AG10803 (cell line): Measurements from ENCODE around the gene TLX1.

Source experiments
- DNase-seq: peaks from one replicate; pipeline ENCODE4 v3.0.0; 2010; ENCODE audit warnings: low read depth
- H3K4me3 ChIP-seq: 2 replicates; pipeline ENCODE4 v1.5.1; 2011; ENCODE audit warnings: mild to moderate bottlenecking, low read length, control low read depth
- TF ChIP-seq, protein P1 (sequence below): conservative IDR thresholded peaks from 2 replicates; pipeline ENCODE4 v1.5.1; 2011; ENCODE audit warnings: mild to moderate bottlenecking, low read length, control low read depth, inconsistent platforms

Gene TLX1

DNA sequence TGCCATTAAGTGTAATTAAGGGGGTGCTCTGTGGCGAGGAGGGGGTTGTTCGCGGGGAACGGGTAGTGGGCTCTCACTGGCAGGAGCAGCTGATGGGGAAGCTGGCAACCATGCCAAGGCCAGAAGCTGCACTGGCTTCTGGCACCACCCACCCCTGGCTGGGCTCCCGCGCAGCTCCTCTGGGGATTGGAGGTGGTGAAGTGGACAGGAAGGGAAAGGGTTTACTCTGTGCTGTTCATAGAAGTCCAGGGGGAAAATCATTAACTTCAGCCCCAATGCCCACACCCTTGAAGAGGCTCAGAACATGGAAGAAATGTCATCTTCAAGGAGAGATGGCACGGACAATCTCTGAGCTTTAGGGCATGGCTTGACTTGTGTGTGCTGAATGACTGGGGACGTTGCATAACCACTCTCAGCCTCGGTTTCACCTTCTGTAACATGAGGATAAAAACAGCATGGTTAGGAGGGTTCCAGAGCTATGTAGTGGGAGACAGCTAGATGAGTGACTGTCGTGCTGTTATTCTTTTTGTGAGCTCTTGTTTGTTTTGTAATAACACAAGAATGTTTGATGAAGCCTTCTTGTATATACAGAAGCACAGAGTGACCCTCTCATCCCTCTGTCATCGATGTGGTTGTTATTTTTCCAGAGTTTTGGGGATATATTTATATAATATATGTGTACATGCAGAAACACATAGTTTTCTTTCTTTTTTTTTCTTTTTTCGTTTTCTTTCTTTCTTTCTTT lies 39.4 kb upstream of the TLX1 start:
- no peak overlapping the region for H3K4me3 ChIP-seq
- DNase-seq = no peak
- TF ChIP-seq, protein P1, sequence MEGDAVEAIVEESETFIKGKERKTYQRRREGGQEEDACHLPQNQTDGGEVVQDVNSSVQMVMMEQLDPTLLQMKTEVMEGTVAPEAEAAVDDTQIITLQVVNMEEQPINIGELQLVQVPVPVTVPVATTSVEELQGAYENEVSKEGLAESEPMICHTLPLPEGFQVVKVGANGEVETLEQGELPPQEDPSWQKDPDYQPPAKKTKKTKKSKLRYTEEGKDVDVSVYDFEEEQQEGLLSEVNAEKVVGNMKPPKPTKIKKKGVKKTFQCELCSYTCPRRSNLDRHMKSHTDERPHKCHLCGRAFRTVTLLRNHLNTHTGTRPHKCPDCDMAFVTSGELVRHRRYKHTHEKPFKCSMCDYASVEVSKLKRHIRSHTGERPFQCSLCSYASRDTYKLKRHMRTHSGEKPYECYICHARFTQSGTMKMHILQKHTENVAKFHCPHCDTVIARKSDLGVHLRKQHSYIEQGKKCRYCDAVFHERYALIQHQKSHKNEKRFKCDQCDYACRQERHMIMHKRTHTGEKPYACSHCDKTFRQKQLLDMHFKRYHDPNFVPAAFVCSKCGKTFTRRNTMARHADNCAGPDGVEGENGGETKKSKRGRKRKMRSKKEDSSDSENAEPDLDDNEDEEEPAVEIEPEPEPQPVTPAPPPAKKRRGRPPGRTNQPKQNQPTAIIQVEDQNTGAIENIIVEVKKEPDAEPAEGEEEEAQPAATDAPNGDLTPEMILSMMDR = no peak

DNA sequence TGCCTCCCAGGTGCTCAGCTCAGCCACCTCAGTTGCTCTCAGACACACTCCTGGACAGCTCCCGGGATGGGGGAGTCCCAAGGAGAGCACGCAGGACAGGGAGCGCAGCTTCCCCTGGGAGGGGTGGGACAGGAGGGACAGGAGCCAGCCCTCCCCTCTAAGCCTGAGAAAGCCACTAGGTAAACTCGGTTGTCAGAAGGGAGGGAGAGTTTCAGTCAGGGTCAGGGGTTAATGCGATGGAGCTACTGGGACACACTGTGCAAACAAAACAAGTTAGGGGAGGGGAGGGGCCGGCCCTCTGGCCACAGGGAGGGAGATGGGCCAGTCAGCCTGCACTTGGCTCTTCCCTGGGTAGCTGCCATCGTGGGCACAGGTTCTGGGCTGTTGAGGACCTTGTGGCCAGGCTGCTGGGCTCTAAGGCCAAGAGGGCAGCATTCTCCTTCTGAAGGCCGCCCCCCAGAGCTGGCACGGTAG lies 38.2 kb upstream of the TLX1 start:
- TF ChIP-seq, protein P1 = no peak
- no peak overlapping the region for H3K4me3 ChIP-seq
- DNase-seq = no peak

DNA sequence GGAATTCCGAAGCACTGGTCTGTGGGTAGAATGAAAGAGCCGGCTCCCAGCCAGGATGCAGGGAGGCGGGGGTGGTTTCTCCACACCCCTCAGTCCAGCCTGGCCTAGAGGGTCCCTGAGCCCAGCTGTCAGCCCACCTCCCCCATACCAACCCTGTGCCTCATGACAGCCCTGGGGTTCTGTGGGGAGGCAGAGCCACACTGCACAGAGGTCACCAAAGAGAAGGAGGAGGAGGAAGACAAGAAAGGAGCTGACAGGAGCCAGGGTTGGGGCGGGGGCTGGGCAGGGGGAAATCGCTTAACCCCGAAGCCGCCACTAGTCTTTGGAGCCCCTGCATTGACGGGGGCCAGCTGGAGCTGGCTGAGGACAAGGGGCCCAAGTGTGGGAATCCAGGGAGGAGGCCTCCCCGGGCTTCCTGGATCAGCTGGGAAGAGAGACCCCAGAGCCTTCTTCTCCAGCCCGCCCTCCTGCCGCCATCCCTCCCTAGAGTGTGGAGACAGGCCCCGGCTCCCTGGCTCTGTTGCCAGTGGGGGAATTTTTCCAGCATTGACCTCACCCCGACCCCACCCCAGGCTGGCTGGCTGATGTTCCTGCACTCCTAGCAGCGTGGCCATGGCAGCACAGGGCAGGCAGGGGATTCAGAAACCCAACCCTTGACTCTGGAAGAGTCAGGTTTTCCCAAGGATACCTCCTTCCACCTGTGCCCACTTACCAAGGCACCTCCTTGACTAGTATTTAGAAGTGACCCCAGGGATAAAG lies 36.8 kb upstream of the TLX1 start:
- no peak overlapping the region for H3K4me3 ChIP-seq
- TF ChIP-seq, protein P1 = no peak
- no peak for DNase-seq

DNA sequence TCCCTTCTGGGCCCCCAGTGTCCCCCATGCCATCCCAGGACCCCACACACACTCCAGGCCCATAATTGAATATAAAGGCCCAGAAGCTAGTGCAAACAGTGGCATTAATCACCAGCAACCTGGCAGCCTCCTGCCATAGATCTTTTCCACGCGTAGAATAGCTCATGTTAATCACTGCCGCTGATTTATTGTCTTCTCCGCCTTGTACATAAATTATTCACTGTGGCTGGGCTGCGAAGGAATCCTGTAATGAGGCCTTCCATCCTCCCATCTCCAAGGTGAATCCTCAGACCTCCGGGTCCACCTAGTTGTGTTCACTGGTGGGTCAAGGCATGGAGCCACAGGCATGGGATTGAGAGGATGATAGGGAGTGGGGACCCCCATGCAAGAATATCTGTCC lies 36.1 kb upstream of the TLX1 start:
- TF ChIP-seq, protein P1 = no peak
- no peak for DNase-seq
- no peak overlapping the region for H3K4me3 ChIP-seq

DNA sequence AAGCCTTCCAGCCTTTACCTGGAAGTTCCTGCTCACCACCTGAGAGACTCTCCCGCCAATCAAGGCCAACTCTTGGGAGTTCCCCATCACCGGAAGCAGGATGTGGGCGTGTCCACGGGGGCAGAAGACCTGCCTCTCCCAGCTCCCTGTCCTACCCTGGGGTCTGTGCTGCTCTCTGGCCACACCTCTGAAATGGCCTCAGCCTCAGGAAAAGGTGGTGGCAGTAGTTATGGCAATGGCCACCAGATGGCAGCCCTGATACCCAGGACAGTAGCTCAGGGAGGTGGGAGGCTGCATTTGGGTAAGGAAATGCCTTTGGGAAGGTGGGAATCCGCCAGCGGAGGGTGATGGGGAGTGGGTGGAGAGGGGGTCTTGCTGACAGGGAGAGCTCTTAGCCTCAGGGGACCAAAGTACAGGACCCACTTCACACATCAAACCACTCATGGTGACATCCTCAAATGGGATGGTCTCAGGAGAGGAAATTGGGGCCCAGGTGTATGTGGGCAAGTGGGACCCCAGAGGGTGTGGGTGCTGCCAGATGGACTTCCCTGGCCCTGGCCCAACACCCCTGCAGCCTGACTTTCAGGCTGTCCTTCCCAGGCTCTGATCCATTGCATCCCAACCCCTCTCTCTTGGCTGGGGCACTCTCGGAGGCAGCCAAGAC lies 35.4 kb upstream of the TLX1 start:
- peak; percentile 49 for DNase-seq
- H3K4me3 ChIP-seq = no peak overlapping the region
- TF ChIP-seq, protein P1 = peak; percentile 87

DNA sequence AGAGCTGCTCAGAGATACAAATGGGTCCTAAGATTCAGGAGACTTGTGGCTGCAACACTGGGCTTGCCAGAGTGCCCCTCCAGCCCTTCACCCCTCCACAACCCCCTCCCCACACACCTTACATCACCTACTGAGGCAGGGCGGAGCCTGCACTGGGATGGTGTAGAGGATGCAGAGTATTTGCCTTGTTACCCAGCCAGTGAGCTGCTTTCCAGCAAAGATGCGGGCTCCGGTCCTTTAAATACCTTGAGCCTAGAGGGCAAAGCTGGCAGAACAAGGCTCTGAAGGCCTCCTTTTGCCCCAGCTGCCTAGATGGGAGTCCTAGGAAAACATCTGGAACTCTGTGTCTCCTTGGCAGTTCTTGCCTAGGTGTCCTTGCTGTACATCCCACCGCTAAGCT lies 34.7 kb upstream of the TLX1 start:
- DNase-seq = no peak
- TF ChIP-seq, protein P1 = no peak
- H3K4me3 ChIP-seq = no peak overlapping the region
